Mesenchymal stem cell (in vitro differentiated cells and primary cell): ENCODE data around the gene MCM10.

ENCODE experiments used
- DNase-seq: peaks from one replicate; pipeline ENCODE4 v3.0.0-alpha.2; 2013
- H2AFZ ChIP-seq: one replicate; pipeline ENCODE4 v1.6.1; 2013; ENCODE audit warnings: low read depth, mild to moderate bottlenecking, control low read depth, inconsistent platforms, low read length, moderate library complexity
- H2AK5ac ChIP-seq: 2 replicates; pipeline ENCODE4 v1.6.1; 2013; ENCODE audit warnings: low read length, moderate library complexity, mild to moderate bottlenecking, inconsistent platforms; ENCODE audit not compliant: severe bottlenecking
- H2BK120ac ChIP-seq: one replicate; pipeline ENCODE4 v1.6.1; 2013; ENCODE audit warnings: low read depth, mild to moderate bottlenecking, inconsistent platforms, low read length, moderate library complexity
- H2BK12ac ChIP-seq, 2 experiments: one replicate each; pipeline ENCODE4 v1.6.1; 2013; ENCODE audit warnings: inconsistent platforms in 2 of 2, low read length in 2 of 2, mild to moderate bottlenecking in 2 of 2, moderate library complexity in 2 of 2, control low read depth in 1 of 2
- H2BK15ac ChIP-seq: one replicate; pipeline ENCODE4 v1.6.1; 2013; ENCODE audit warnings: mild to moderate bottlenecking, low read depth, inconsistent platforms; ENCODE audit not compliant: poor library complexity, severe bottlenecking
- H2BK5ac ChIP-seq: 2 replicates; pipeline ENCODE4 v1.6.1; 2013; ENCODE audit warnings: low read depth, mild to moderate bottlenecking, low read length, control low read depth, inconsistent platforms; ENCODE audit not compliant: poor library complexity, severe bottlenecking
- H3K14ac ChIP-seq, 2 experiments: one replicate each; pipeline ENCODE4 v1.6.1; 2013; ENCODE audit warnings: inconsistent platforms in 2 of 2, low read length in 2 of 2, control low read depth in 1 of 2, mild to moderate bottlenecking in 1 of 2, moderate library complexity in 1 of 2
- H3K18ac ChIP-seq, 2 experiments: one replicate each; pipeline ENCODE4 v1.6.1; 2013; ENCODE audit warnings: inconsistent platforms in 2 of 2, low read length in 2 of 2, control low read depth in 1 of 2, low read depth in 1 of 2, mild to moderate bottlenecking in 1 of 2
- H3K23ac ChIP-seq, 2 experiments: one replicate each; pipeline ENCODE4 v1.6.1; 2013; ENCODE audit warnings: inconsistent platforms in 2 of 2, low read length in 2 of 2, mild to moderate bottlenecking in 2 of 2, moderate library complexity in 2 of 2, control low read depth in 1 of 2
- H3K27ac ChIP-seq: 2 replicates; pipeline ENCODE4 v1.5.1; 2013; ENCODE audit warnings: mild to moderate bottlenecking, moderate library complexity, low read length, control low read depth, inconsistent platforms; ENCODE audit not compliant: poor library complexity, severe bottlenecking
- H3K27me3 ChIP-seq, 2 experiments: 2 replicates each; pipeline versions ENCODE4 v1.6.1 to v1.7.0; 2013; ENCODE audit warnings: low read length in 2 of 2, mild to moderate bottlenecking in 2 of 2, moderate library complexity in 2 of 2, control low read depth in 1 of 2, inconsistent platforms in 1 of 2; ENCODE audit not compliant: control insufficient read depth in 1 of 2, insufficient read depth in 1 of 2
- H3K36me3 ChIP-seq, 2 experiments: 2 replicates each; pipeline versions ENCODE4 v1.6.1 to v1.7.0; 2013; ENCODE audit warnings: low read length in 2 of 2, control low read depth in 1 of 2, inconsistent platforms in 1 of 2, low read depth in 1 of 2, mild to moderate bottlenecking in 1 of 2; ENCODE audit not compliant: insufficient read depth in 2 of 2, control insufficient read depth in 1 of 2
- H3K4ac ChIP-seq, 2 experiments: one replicate each; pipeline ENCODE4 v1.6.1; 2013; ENCODE audit warnings: inconsistent platforms in 2 of 2, low read length in 2 of 2, mild to moderate bottlenecking in 2 of 2, moderate library complexity in 2 of 2, control low read depth in 1 of 2, low read depth in 1 of 2
- H3K4me1 ChIP-seq: 2 replicates; pipeline ENCODE4 v1.6.1; 2013; ENCODE audit warnings: low read depth, low read length, control low read depth; ENCODE audit not compliant: control insufficient read depth, insufficient read depth
- H3K4me2 ChIP-seq: 2 replicates; pipeline ENCODE4 v1.6.1; 2013; ENCODE audit warnings: low read length, mild to moderate bottlenecking, inconsistent platforms; ENCODE audit not compliant: poor library complexity, severe bottlenecking
- H3K4me3 ChIP-seq, 2 experiments: 2 replicates each; pipeline versions ENCODE4 v1.5.1 to v1.7.0; 2013; ENCODE audit warnings: low read length in 2 of 2, mild to moderate bottlenecking in 2 of 2, control low read depth in 1 of 2, low read depth in 1 of 2; ENCODE audit not compliant: insufficient read depth in 1 of 2
- H3K79me1 ChIP-seq: replicated peaks from 2 replicates; pipeline ENCODE4 v1.6.1; 2013; ENCODE audit warnings: mild to moderate bottlenecking, control low read depth, low read length, inconsistent platforms; ENCODE audit not compliant: poor library complexity, severe bottlenecking
- H3K9ac ChIP-seq: 2 replicates; pipeline ENCODE4 v1.7.0; 2013; ENCODE audit warnings: mild to moderate bottlenecking, low read length, moderate library complexity
- H3K9me3 ChIP-seq: 2 replicates; pipeline ENCODE4 v1.7.0; 2013; ENCODE audit warnings: mild to moderate bottlenecking, low read length; ENCODE audit not compliant: control insufficient read depth
- H4K8ac ChIP-seq: one replicate; pipeline ENCODE4 v1.6.1; 2013; ENCODE audit warnings: inconsistent platforms, mild to moderate bottlenecking, low read length, moderate library complexity
- H4K91ac ChIP-seq: one replicate; pipeline ENCODE4 v1.6.1; 2013; ENCODE audit warnings: mild to moderate bottlenecking, low read length, inconsistent platforms
- WGBS: methylation state at CpG from one replicate; pipeline ENCODE4 v1.1.7; 2013; ENCODE audit warnings: mixed read lengths; 5-methylcytosine and 5-hydroxymethylcytosine counted together

Gene MCM10

DNA sequence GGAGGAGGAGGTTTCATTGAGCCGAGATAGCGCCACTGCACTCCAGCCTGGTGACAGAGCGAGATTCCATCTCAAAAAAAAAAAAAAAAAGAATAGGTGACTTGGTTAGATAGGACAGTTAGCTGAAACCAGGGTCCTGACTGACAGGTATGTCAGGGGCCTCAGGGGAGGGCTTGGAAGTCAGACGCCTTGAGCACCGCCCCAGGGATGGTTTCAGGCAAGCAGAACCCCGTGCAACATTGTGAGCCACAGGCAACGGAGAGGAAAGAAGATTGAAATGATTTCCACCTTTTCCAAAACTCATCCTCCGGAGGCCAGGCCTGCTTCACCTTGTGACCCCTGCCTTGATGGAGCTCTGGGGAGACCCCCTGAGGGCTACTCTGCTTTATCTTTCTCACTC lies 64.2 kb downstream of the MCM10 start:
- no peaks in the 10 kb centered on the region for H3K9me3 ChIP-seq
- no peak for DNase-seq
- H2BK12ac ChIP-seq = no peak overlapping the region
- H3K9ac ChIP-seq = no peak overlapping the region
- no peaks in the 10 kb centered on the region for H3K36me3 ChIP-seq
- WGBS = 97% methylated on average over 8 of the region's 8 CpGs
- no peak overlapping the region for H4K8ac ChIP-seq
- no peak overlapping the region for H3K14ac ChIP-seq
- H3K27ac ChIP-seq = no peak overlapping the region
- H3K4me3 ChIP-seq = no peak overlapping the region
- H3K4me2 ChIP-seq = no peak overlapping the region
- no peak overlapping the region for H2BK120ac ChIP-seq
- H3K4ac ChIP-seq = no peak overlapping the region
- H2AFZ ChIP-seq = no peak overlapping the region
- H3K79me1 ChIP-seq = no peaks in the 10 kb centered on the region
- no peak overlapping the region for H3K23ac ChIP-seq
- peaks cover 3 to 8% of the 10 kb centered on the region in 2 experiments for H3K27me3 ChIP-seq
- no peak overlapping the region for H4K91ac ChIP-seq
- no peak overlapping the region for H2BK5ac ChIP-seq
- H2BK15ac ChIP-seq = no peak overlapping the region
- H3K4me1 ChIP-seq = no peaks in the 10 kb centered on the region
- H3K18ac ChIP-seq = no peak overlapping the region
- no peak overlapping the region for H2AK5ac ChIP-seq

DNA sequence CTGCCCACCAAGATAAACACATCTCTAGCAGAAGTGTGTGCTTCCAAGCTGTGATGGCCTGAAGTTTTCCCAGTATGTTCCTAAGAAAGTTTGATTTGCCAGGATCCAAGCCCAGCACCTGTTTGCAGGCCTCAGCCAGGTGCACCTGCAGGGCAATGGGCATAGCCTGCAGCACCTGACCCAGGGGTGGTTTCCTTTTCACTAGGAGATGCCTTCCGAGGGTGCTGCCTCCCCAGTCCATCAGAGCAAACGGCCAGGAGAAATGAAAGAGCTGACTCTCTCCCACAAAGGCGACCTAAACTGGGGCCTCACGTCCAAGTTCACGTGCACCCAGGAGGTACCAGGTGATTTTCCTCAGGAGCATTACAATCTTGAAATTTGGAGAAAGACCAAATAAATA lies 65.7 kb downstream of the MCM10 start:
- Histone ChIP-seq H2BK12ac (no peak overlapping the region), H3K27ac (no peak overlapping the region), H3K14ac (no peak overlapping the region)

DNA sequence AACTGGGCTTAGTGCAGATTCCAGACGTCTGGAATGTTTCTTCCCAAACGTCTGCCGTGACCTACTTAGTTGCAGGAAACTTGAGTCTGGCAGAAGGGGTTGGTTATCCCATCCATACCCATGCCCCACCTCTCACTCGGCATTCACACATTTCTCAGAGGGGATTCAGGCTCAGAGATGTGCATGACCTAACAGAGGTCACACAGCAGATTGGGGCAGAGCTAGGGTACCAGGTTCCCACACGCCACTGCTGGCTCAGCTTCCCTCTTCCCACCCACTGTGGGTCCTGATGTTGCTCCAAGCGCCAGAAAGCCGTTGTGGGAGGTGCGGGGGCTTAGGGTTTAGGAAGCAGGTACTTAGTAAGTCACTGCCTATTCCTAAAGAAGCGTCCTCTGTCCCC lies 69.8 kb downstream of the MCM10 start:
- H3K23ac ChIP-seq = no peak overlapping the region
- H3K79me1 ChIP-seq = no peaks in the 10 kb centered on the region
- no peak overlapping the region for H2BK5ac ChIP-seq
- H2AK5ac ChIP-seq = no peak overlapping the region
- no peak overlapping the region for H3K9ac ChIP-seq
- H3K9me3 ChIP-seq = no peaks in the 10 kb centered on the region
- no peak overlapping the region for H3K27ac ChIP-seq
- H3K4me3 ChIP-seq = no peak overlapping the region
- H3K36me3 ChIP-seq = no peaks in the 10 kb centered on the region
- no peak overlapping the region for H2BK120ac ChIP-seq
- H3K14ac ChIP-seq = no peak overlapping the region
- no peak overlapping the region for H2AFZ ChIP-seq
- no peak overlapping the region for H3K4ac ChIP-seq
- no peak overlapping the region for H3K4me2 ChIP-seq
- H4K91ac ChIP-seq = no peak overlapping the region
- peaks cover 28 to 30% of the 10 kb centered on the region in 2 experiments for H3K27me3 ChIP-seq
- DNase-seq = no peak
- H3K4me1 ChIP-seq = peaks cover 2% of the 10 kb centered on the region
- WGBS = 86% methylated on average over 7 of the region's 9 CpGs
- no peak overlapping the region for H2BK12ac ChIP-seq
- no peak overlapping the region for H3K18ac ChIP-seq
- no peak overlapping the region for H4K8ac ChIP-seq
- H2BK15ac ChIP-seq = no peak overlapping the region

More for the DNA sequence above, 65.7 kb downstream of the MCM10 start:
- WGBS = 90% methylated on average over 5 of the region's 5 CpGs
- Histone ChIP-seq H3K9ac (no peak overlapping the region), H2BK5ac (no peak overlapping the region), H3K4ac (no peak overlapping the region), H3K4me1 (peaks cover 2% of the 10 kb centered on the region), H3K9me3 (no peaks in the 10 kb centered on the region), H2AK5ac (no peak overlapping the region), H3K4me3 (no peak overlapping the region), H4K91ac (no peak overlapping the region), H3K4me2 (no peak overlapping the region), H2BK120ac (no peak overlapping the region), H2AFZ (no peak overlapping the region), H3K27me3 (peaks cover 14 to 18% of the 10 kb centered on the region in 2 experiments), H3K36me3 (no peaks in the 10 kb centered on the region), H3K79me1 (no peaks in the 10 kb centered on the region), H3K23ac (no peak overlapping the region), H4K8ac (no peak overlapping the region), H3K18ac (no peak overlapping the region), H2BK15ac (no peak overlapping the region)
- no peak for DNase-seq

DNA sequence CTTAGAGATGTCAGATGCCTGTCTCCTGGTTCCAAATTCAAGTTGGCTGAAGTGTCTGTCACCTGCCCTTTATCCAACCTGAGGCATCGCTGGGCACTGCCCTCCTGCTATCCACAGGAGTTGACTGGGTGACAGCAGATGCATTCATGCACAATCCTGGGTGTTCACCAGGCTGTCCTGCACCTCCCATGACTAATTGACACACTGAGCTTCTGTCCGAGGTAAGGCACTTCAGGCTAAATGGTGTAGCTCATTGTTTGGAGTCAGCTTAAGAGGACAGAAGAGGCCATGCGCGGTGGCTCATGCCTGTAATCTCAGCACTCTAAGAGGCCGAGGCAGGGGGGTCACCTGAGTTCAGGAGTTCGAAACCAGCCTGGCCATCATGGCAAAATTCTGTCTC lies 70.5 kb downstream of the MCM10 start:
- Histone ChIP-seq H3K79me1 (no peaks in the 10 kb centered on the region), H3K23ac (no peak overlapping the region), H2BK15ac (no peak overlapping the region), H2BK5ac (no peak overlapping the region), H3K4me3 (no peak overlapping the region), H3K36me3 (no peaks in the 10 kb centered on the region), H2AFZ (no peak overlapping the region), H4K8ac (no peak overlapping the region), H3K9me3 (no peaks in the 10 kb centered on the region), H3K4me1 (peaks cover 2% of the 10 kb centered on the region), H3K27me3 (peaks cover 28 to 30% of the 10 kb centered on the region in 2 experiments), H3K27ac (no peak overlapping the region), H2AK5ac (no peak overlapping the region), H3K14ac (no peak overlapping the region), H3K9ac (no peak overlapping the region), H2BK12ac (no peak overlapping the region), H3K4ac (no peak overlapping the region), H3K18ac (no peak overlapping the region), H3K4me2 (no peak overlapping the region), H4K91ac (no peak overlapping the region), H2BK120ac (no peak overlapping the region)
- 79% methylated on average over 5 of the region's 6 CpGs for WGBS
- DNase-seq = no peak
